Measurements from ENCODE around the gene ATXN7L3. TPM values are rescaled to one million over a fixed set of nuclear protein-coding genes. Genes with fewer than 3 reads are reported as not detected.

The ATXN7L3 gene
- total RNA-seq, 1 donor from 2014 or later = 26.6 TPM

GRCh38 chr17:44202756-44203155, 3.1 kb upstream of the ATXN7L3 start:
- no peak for DNase-seq (ENCODE audit: low spot score)
- ATAC-seq = no peak

GRCh38 chr17:44200478-44201155, 933 bp upstream of the ATXN7L3 start:
- DNase-seq (ENCODE audit: low spot score) = no peak
- ATAC-seq = no peak

- ATAC-seq = peak; percentile 52
- peak; percentile 71 for DNase-seq (ENCODE audit: low spot score)
These were observed 747 bp downstream of the ATXN7L3 start for GRCh38 chr17:44198721-44199552.

- ATAC-seq (no peak), DNase-seq (ENCODE audit: low spot score) (no peak)
These were observed 1.5 kb downstream of the ATXN7L3 start for GRCh38 chr17:44197980-44198720.

GRCh38 chr17:44197107-44197506, 2.6 kb downstream of the ATXN7L3 start:
- no peak for DNase-seq (ENCODE audit: low spot score)
- no peak for ATAC-seq

GRCh38 chr17:44193326-44194084, 6.2 kb downstream of the ATXN7L3 start:
- DNase-seq (ENCODE audit: low spot score) (no peak), ATAC-seq (no peak)

- DNase-seq (ENCODE audit: low spot score) = no peak
- no peak for ATAC-seq
These were observed 6.9 kb downstream of the ATXN7L3 start for GRCh38 chr17:44192750-44193149.

- ATAC-seq (peak; percentile 7), DNase-seq (ENCODE audit: low spot score) (no peak)
These were observed 7.7 kb downstream of the ATXN7L3 start for GRCh38 chr17:44191941-44192496.

- DNase-seq (ENCODE audit: low spot score) (no peak), ATAC-seq (no peak)
These were observed 8.3 kb downstream of the ATXN7L3 start for GRCh38 chr17:44191369-44191768.

GRCh38 chr17:44190481-44190880, 9.2 kb downstream of the ATXN7L3 start:
- DNase-seq (ENCODE audit: low spot score) (no peak), ATAC-seq (no peak)

- no peak for ATAC-seq
- DNase-seq (ENCODE audit: low spot score) = no peak
These were observed 10.9 kb downstream of the ATXN7L3 start for GRCh38 chr17:44188576-44189403.

- no peak for DNase-seq (ENCODE audit: low spot score)
- ATAC-seq = peak; percentile 69
These were observed 12.4 kb downstream of the ATXN7L3 start for GRCh38 chr17:44187131-44187899.

GRCh38 chr17:44186307-44187130, 13.2 kb downstream of the ATXN7L3 start, which contains the start of gene TMUB2:
TSS of gene TMUB2 (plus strand) at chr17:44186972. CDS start at chr17:44187709, 737 bp downstream.
- peak; percentile 99 for DNase-seq (ENCODE audit: low spot score)

GRCh38 chr17:44184212-44184810, 15.4 kb downstream of the ATXN7L3 start:
- DNase-seq (ENCODE audit: low spot score) (no peak), ATAC-seq (no peak)

More at GRCh38 chr17:44186307-44187130, 13.2 kb downstream of the ATXN7L3 start, which contains the start of gene TMUB2:
- ATAC-seq = peak; percentile 93

- ATAC-seq = no peak
- DNase-seq (ENCODE audit: low spot score) = no peak
These were observed 16.7 kb downstream of the ATXN7L3 start for GRCh38 chr17:44183024-44183423.

GRCh38 chr17:44178133-44178532, 21.6 kb downstream of the ATXN7L3 start:
- no peak for ATAC-seq
- DNase-seq (ENCODE audit: low spot score) = no peak

GRCh38 chr17:44177640-44178039, 22.0 kb downstream of the ATXN7L3 start:
- DNase-seq (ENCODE audit: low spot score) (no peak), ATAC-seq (no peak)
